H1 (cell line): ENCODE measurements around the gene ACOT11. TPM values are rescaled to one million over a fixed set of nuclear protein-coding genes. Genes with fewer than 3 reads are reported as not detected.

Experiments
- CTCF ChIA-PET: fragments of 300-600 bp; sonication (Branson Sonifier 250); formaldehyde crosslinking; loops from one replicate; lab custom pipeline; 2021; ENCODE audit not compliant: partially characterized antibody; lab: Charles Lee
- POLR2A ChIA-PET: fragments of 300-600 bp; sonication (Branson Sonifier 250); formaldehyde crosslinking; loops from one replicate; lab custom pipeline; 2021; ENCODE audit warnings: inconsistent platforms; ENCODE audit not compliant: partially characterized antibody; lab: Charles Lee
- DNase-seq, 2 experiments: peaks; one replicate each; pipeline versions ENCODE4 v3.0.0 to v3.0.0-alpha.2; 2010 to 2022; ENCODE audit warnings: low spot score in 2 of 2, low read depth in 1 of 2, mixed read lengths in 1 of 2
- FAIRE-seq: peaks from 2 replicates; lab custom pipeline; 2011; peaks lifted over from hg19 to GRCh38; lab: Jason Lieb, UNC
- H2AFZ ChIP-seq: 2 replicates; pipeline ENCODE4 v1.8.1; 2012; ENCODE audit warnings: low read length, inconsistent platforms
- H2AK5ac ChIP-seq: 2 replicates; pipeline ENCODE4 v1.6.1; 2013; ENCODE audit warnings: low read depth, low read length
- H2BK120ac ChIP-seq: replicated peaks from 2 replicates; pipeline ENCODE3; 2013; ENCODE audit warnings: low read depth, low read length, inconsistent platforms
- H2BK12ac ChIP-seq: 2 replicates; pipeline ENCODE4 v1.6.1; 2013; ENCODE audit warnings: low read depth, low read length
- H2BK15ac ChIP-seq: 2 replicates; pipeline ENCODE4 v1.6.1; 2013; ENCODE audit warnings: low read length
- H2BK20ac ChIP-seq: 2 replicates; pipeline ENCODE4 v1.6.1; 2013; ENCODE audit warnings: low read length
- H2BK5ac ChIP-seq: 2 replicates; pipeline ENCODE4 v1.6.1; 2013; ENCODE audit warnings: low read depth, low read length
- H3K14ac ChIP-seq: 2 replicates; pipeline ENCODE4 v1.6.1; 2013; ENCODE audit warnings: inconsistent platforms; ENCODE audit not compliant: insufficient read length
- H3K18ac ChIP-seq: 2 replicates; pipeline ENCODE4 v1.6.1; 2013; ENCODE audit warnings: low read length; ENCODE audit errors: extremely low read depth
- H3K23ac ChIP-seq: 2 replicates; pipeline ENCODE4 v1.6.1; 2013; ENCODE audit warnings: inconsistent platforms; ENCODE audit not compliant: insufficient read length
- H3K23me2 ChIP-seq: 2 replicates; pipeline ENCODE4 v1.6.1; 2013; ENCODE audit warnings: low read depth, low read length
- H3K27ac ChIP-seq: 2 replicates; pipeline ENCODE4 v1.6.1; 2011; ENCODE audit warnings: low read depth, low read length, inconsistent platforms
- H3K27me3 ChIP-seq, 4 experiments: replicated peaks in 1 of 4; 1 replicate in 1 of 4; 2 replicates in 3 of 4; pipeline versions ENCODE4 v1.6.1 to v1.8.1; 2011 to 2013; ENCODE audit warnings: low read length in 3 of 4, mild to moderate bottlenecking in 3 of 4, inconsistent platforms in 2 of 4, mixed read lengths in 2 of 4, moderate library complexity in 1 of 4; ENCODE audit not compliant: control insufficient read depth in 3 of 4, insufficient read depth in 3 of 4; ENCODE audit errors: extremely low read depth in 1 of 4
- H3K36me3 ChIP-seq, 4 experiments: 2 replicates each; pipeline versions ENCODE4 v1.6.1 to v1.8.1; 2011 to 2013; ENCODE audit warnings: mild to moderate bottlenecking in 4 of 4, low read length in 3 of 4, moderate library complexity in 2 of 4, control low read depth in 1 of 4, inconsistent platforms in 1 of 4; ENCODE audit not compliant: insufficient read depth in 4 of 4, control insufficient read depth in 2 of 4
- H3K4ac ChIP-seq: replicated peaks from 2 replicates; pipeline ENCODE3; 2013; ENCODE audit warnings: low read length, low read depth, mixed read lengths, inconsistent platforms; ENCODE audit not compliant: insufficient read length
- H3K4me1 ChIP-seq, 4 experiments: replicated peaks in 1 of 4; 1 replicate in 1 of 4; 2 replicates in 3 of 4; pipeline versions ENCODE4 v1.6.1 to v1.8.1; 2011 to 2013; ENCODE audit warnings: low read length in 3 of 4, inconsistent platforms in 2 of 4, mixed read lengths in 1 of 4; ENCODE audit not compliant: insufficient read depth in 4 of 4, control insufficient read depth in 3 of 4
- H3K4me2 ChIP-seq, 2 experiments: 2 replicates each; pipeline versions ENCODE4 v1.6.1 to v1.8.1; 2011 to 2013; ENCODE audit warnings: low read depth in 2 of 2, low read length in 2 of 2, control low read depth in 1 of 2, inconsistent platforms in 1 of 2, mild to moderate bottlenecking in 1 of 2; ENCODE audit not compliant: insufficient read depth in 1 of 2
- H3K4me3 ChIP-seq, 4 experiments: fragments of 200-600, 300-600 bp in 1 of 4; sonication (generic), shearing (Covaris generic), sonication (Bioruptor Twin) in 1 of 4; 2 replicates each; pipeline versions ENCODE4 v1.5.1 to v1.8.1; 2011 to 2016; ENCODE audit warnings: low read length in 4 of 4, low read depth in 3 of 4, control low read depth in 2 of 4, inconsistent platforms in 2 of 4, mild to moderate bottlenecking in 2 of 4, mixed read lengths in 1 of 4, moderate library complexity in 1 of 4; ENCODE audit not compliant: insufficient read depth in 2 of 4; ENCODE audit errors: extremely low read depth in 1 of 4
- H3K56ac ChIP-seq: replicated peaks from 2 replicates; pipeline ENCODE3; 2013; ENCODE audit warnings: low read depth, mild to moderate bottlenecking, mixed read lengths, low read length, inconsistent platforms; ENCODE audit not compliant: insufficient read length
- H3K79me1 ChIP-seq: 2 replicates; pipeline ENCODE4 v1.6.1; 2013; ENCODE audit warnings: low read depth, low read length, control low read depth
- H3K79me2 ChIP-seq, 2 experiments: 2 replicates each; pipeline versions ENCODE4 v1.6.1 to v1.8.1; 2012 to 2013; ENCODE audit warnings: low read length in 2 of 2, mild to moderate bottlenecking in 2 of 2, inconsistent platforms in 1 of 2; ENCODE audit not compliant: insufficient read depth in 2 of 2, control insufficient read depth in 1 of 2
- H3K9ac ChIP-seq, 4 experiments: replicated peaks in 1 of 4; 1 replicate in 1 of 4; 2 replicates in 3 of 4; pipeline versions ENCODE4 v1.6.1 to v1.8.1; 2011 to 2013; ENCODE audit warnings: low read depth in 3 of 4, low read length in 3 of 4, control low read depth in 2 of 4, mild to moderate bottlenecking in 2 of 4, moderate library complexity in 2 of 4, inconsistent platforms in 1 of 4; ENCODE audit errors: extremely low read depth in 1 of 4
- H3K9me3 ChIP-seq, 2 experiments: 2 replicates each; pipeline versions ENCODE4 v1.6.1 to v1.8.1; 2012 to 2013; ENCODE audit warnings: mild to moderate bottlenecking in 2 of 2, moderate library complexity in 2 of 2, control low read depth in 1 of 2, inconsistent platforms in 1 of 2, low read depth in 1 of 2, low read length in 1 of 2, mixed read lengths in 1 of 2; ENCODE audit not compliant: insufficient read depth in 2 of 2
- H4K20me1 ChIP-seq, 2 experiments: replicated peaks in 1 of 2; 2 replicates each; pipeline versions ENCODE3 to v1.8.1; 2011 to 2013; ENCODE audit warnings: inconsistent platforms in 2 of 2, low read length in 2 of 2, mild to moderate bottlenecking in 1 of 2; ENCODE audit not compliant: insufficient read depth in 2 of 2, control insufficient read depth in 1 of 2
- H4K5ac ChIP-seq: 2 replicates; pipeline ENCODE4 v1.6.1; 2013; ENCODE audit warnings: low read length, low read depth, mixed read lengths, inconsistent platforms; ENCODE audit not compliant: insufficient read length
- H4K8ac ChIP-seq: 2 replicates; pipeline ENCODE4 v1.8.0; 2013; ENCODE audit warnings: mild to moderate bottlenecking, moderate library complexity, low read length, inconsistent platforms; ENCODE audit not compliant: insufficient read depth; ENCODE audit errors: extremely low read depth
- H4K91ac ChIP-seq: replicated peaks from 2 replicates; pipeline ENCODE3; 2013; ENCODE audit warnings: low read length, mixed read lengths, inconsistent platforms; ENCODE audit not compliant: insufficient read length
- CHD2 ChIP-seq: IDR thresholded peaks from 2 replicates; pipeline ENCODE4 v1.6.1; 2012; ENCODE audit warnings: low read length, improper control_type of control experiment
- EZH2 ChIP-seq: fragments of 200-600 bp; sonication (generic); IDR thresholded peaks from 2 replicates; pipeline ENCODE4 v1.7.1; 2012; ENCODE audit warnings: low read depth, mild to moderate bottlenecking, moderate library complexity, low read length, inconsistent platforms; ENCODE audit not compliant: severe bottlenecking
- FOSL1 ChIP-seq: IDR thresholded peaks from 2 replicates; pipeline ENCODE4 v1.6.1; 2011; ENCODE audit warnings: mild to moderate bottlenecking, low read depth, low read length, moderate library complexity; ENCODE audit not compliant: insufficient read depth
- RBBP5 ChIP-seq: IDR thresholded peaks from 2 replicates; pipeline ENCODE4 v1.7.1; 2012; ENCODE audit warnings: low read depth, mild to moderate bottlenecking, inconsistent platforms, low read length, moderate library complexity, borderline replicate concordance
- WGBS, 2 experiments: shearing (Covaris generic) in 1 of 2; methylation state at CpG; one replicate each; pipeline versions ENCODE4 v1.1.6 to v1.1.7; 2013 to 2015; ENCODE audit warnings: low lambda C conversion rate in 2 of 2, mixed read lengths in 2 of 2, inconsistent platforms in 1 of 2, low coverage in 1 of 2, missing lambda C conversion rate in 1 of 2; ENCODE audit not compliant: insufficient replicate concordance in 2 of 2, insufficient coverage in 1 of 2, insufficient read length in 1 of 2; ENCODE audit errors: extremely low coverage in 1 of 2, missing lambda C conversion rate in 1 of 2; 5-methylcytosine and 5-hydroxymethylcytosine counted together
- polyA plus RNA-seq, 7 experiments: library from polyadenylated mRNA; depleted of rRNA in 3 of 7; stranded (reverse) in 5 of 7; unstranded in 2 of 7; fragments of >200 nt in 5 of 7; fragments of 200-250 nt in 2 of 7; gene quantifications; 1 replicate in 5 of 7; 2 replicates in 1 of 7; 4 replicates in 1 of 7; pipeline versions ENCODE4 v1.2.1 to v1.2.3, GENCODE V29; 2011 to 2013; ENCODE audit warnings: missing spikeins in 2 of 7, mixed read lengths in 2 of 7
- total RNA-seq: library from RNA; stranded (reverse); fragmentation: NEBNext Ultra II Directional; extraction: Animal tissue kit (Norgen Biotek cat#: 25700); gene quantifications from 2 replicates; pipeline ENCODE4 v1.2.1, GENCODE V29; 2021

The ACOT11 gene
- total and polyA plus RNA-seq, 2 of the 8 experiments (the other 6 are each of a cell fraction or from before 2014, with no cell fraction given), result 3.8 to 4.5 TPM

- WGBS, 2 experiments, result 89% methylated on average over 7 of the region's 7 CpGs; no CpG with 5 or more reads in 1 of the 2 experiments
- no peak for TF ChIP-seq CHD2
- no peak for TF ChIP-seq RBBP5
- TF ChIP-seq EZH2, result no peak
- no peak for TF ChIP-seq FOSL1
Measured at GRCh38 chr1:54645806-54646676, 98.0 kb downstream of the ACOT11 start.

More at GRCh38 chr1:54645806-54646676, 98.0 kb downstream of the ACOT11 start:
- Histone ChIP-seq H4K20me1 (no peaks in the 10 kb centered on the region), H3K4me3 (no peak overlapping the region), H3K27me3 (peaks cover 0 to 3% (median 0%) of the 10 kb centered on the region in 4 experiments; a peak in 3 of 7 replicates), H3K23me2 (no peaks in the 10 kb centered on the region), H3K27ac (no peak overlapping the region), H2BK120ac (no peak overlapping the region), H3K4me2 (no peak overlapping the region), H3K9me3 (peaks cover 7 to 10% of the 10 kb centered on the region in 2 experiments; a peak in 3 of 4 replicates), H2BK15ac (no peak overlapping the region), H3K4ac (no peak overlapping the region), H3K14ac (no peak overlapping the region), H3K79me2 (no peaks in the 10 kb centered on the region), H3K36me3 (no peaks in the 10 kb centered on the region), H2AFZ (no peak overlapping the region), H2BK5ac (no peak overlapping the region), H4K5ac (no peak overlapping the region), H4K91ac (no peak overlapping the region), H3K79me1 (no peaks in the 10 kb centered on the region), H3K18ac (no peak overlapping the region), H2BK20ac (no peak overlapping the region), H3K9ac (no peak overlapping the region), H4K8ac (no peak overlapping the region), H3K4me1 (0 out of 7 replicates have a peak, but pooled peaks cover 0 to 2% (median 0%) of the 10 kb centered on the region in 4 experiments), H2AK5ac (no peak overlapping the region), H3K56ac (no peak overlapping the region), H3K23ac (no peak overlapping the region), H2BK12ac (no peak overlapping the region)
- ChIA-PET CTCF (no interaction called here), POLR2A (no interaction called here)
- FAIRE-seq (no peak), DNase-seq (no peak)
